Fibroblast of mammary gland (primary cell): ENCODE data around the gene PCBD2.
"Not testable (repeated sequence)": the region's sequence is repeated elsewhere in the genome, so short reads cannot be mapped to it uniquely, and the experiment has no call there.

Experiments
- DNase-seq: peaks from one replicate; pipeline ENCODE4 v3.0.0-alpha.2; 2010; ENCODE audit warnings: low read depth
- H3K4me3 ChIP-seq: 2 replicates; pipeline ENCODE4 v1.5.1; 2011; ENCODE audit warnings: low read depth, mild to moderate bottlenecking, low read length, moderate library complexity; ENCODE audit not compliant: control insufficient read depth
- CTCF ChIP-seq: conservative IDR thresholded peaks from 2 replicates; pipeline ENCODE4 v1.5.1; 2011; ENCODE audit warnings: low read depth, low read length, inconsistent platforms; ENCODE audit not compliant: control insufficient read depth, insufficient read depth

The PCBD2 gene

GRCh38 chr5:134904610-134905245, at the start of gene PCBD2:
Gene PCBD2 (plus strand): TSS chr5:134905131. CDS start chr5:134905140, 9 bp downstream.
- DNase-seq, result peak; percentile 87
- peak; percentile 56 for TF ChIP-seq CTCF
- peak within 1 kb of the TSS; percentile 84 for H3K4me3 ChIP-seq

- H3K4me3 ChIP-seq, DNase-seq: not testable (repeated sequence)
Measured at GRCh38 chr5:134856465-134856864, 48.5 kb upstream of the PCBD2 start.

GRCh38 chr5:134857401-134857800, 47.5 kb upstream of the PCBD2 start:
- DNase-seq, result no peak
- H3K4me3 ChIP-seq, result no peak overlapping the region
- TF ChIP-seq CTCF, result no peak

- no peak for DNase-seq
- no peak overlapping the region for H3K4me3 ChIP-seq
- no peak for TF ChIP-seq CTCF
Measured at GRCh38 chr5:134864707-134865106, 40.2 kb upstream of the PCBD2 start.

GRCh38 chr5:134873494-134873893, 31.4 kb upstream of the PCBD2 start:
- DNase-seq, result peak; percentile 7
- H3K4me3 ChIP-seq, result peak overlapping the region; percentile 77
- TF ChIP-seq CTCF, result no peak

GRCh38 chr5:134873987-134874830, 30.7 kb upstream of the PCBD2 start, which contains the start of gene TXNDC15:
Gene TXNDC15 (plus strand): TSS chr5:134874371. CDS start chr5:134874428, 57 bp downstream.
- peak; percentile 83 for DNase-seq
- no peak for TF ChIP-seq CTCF
- H3K4me3 ChIP-seq, result peak within 1 kb of the TSS; percentile 77
